ENCODE results near the gene IGF1R. TPM values are rescaled to one million over a fixed set of nuclear protein-coding genes. Genes with fewer than 3 reads are reported as not detected.
A peak's percentile ranks its signal among the peaks of the same experiment; 100 is the strongest.

IGF1R gene
- total and polyA plus RNA-seq, 3 experiments from 2014 or later, result 2.1 to 11.3 (median 10.9) TPM

DNA sequence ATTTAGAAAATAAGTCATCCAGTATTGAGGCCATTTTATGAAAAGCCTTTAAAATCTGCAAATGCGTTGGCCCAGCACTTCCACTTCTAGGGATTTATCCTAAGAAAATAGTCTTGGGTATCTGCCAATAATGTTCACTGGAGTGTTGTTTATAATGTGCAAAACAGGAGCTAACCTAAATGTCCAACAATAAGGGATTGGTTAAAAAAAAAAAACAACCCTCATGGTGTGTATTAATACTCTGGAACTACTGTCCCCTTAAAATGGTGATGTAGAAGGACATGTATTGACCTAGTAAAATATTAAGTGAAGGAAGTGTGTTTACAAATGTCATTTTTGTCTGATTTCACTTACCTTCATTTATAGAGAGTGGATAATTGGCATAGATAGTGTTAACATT is 58.0 kb downstream of the IGF1R start:
- H3K9me3 Mint-ChIP-seq, result peaks cover 0 to 2% (median 1%) of the 10 kb centered on the region in 5 donors
- Histone ChIP-seq H3K4me3 (ENCODE audit: low read length) (no peak overlapping the region), H3K9me3 (ENCODE audit: low read length) (no peaks in the 10 kb centered on the region), H3K36me3 (ENCODE audit: insufficient read depth, low read length) (no peaks in the 10 kb centered on the region), H3K27me3 (ENCODE audit: insufficient read depth, low read length, poor library complexity, severe bottlenecking) (no peaks in the 10 kb centered on the region), H3K27ac (ENCODE audit: low read depth, low read length) (no peak overlapping the region), H3K4me1 (ENCODE audit: insufficient read depth, low read length) (peaks cover 3% of the 10 kb centered on the region)
- H3K27me3 Mint-ChIP-seq, result no peaks in the 10 kb centered on the region
- H3K27ac Mint-ChIP-seq, result no peak overlapping the region
- POLR2A ChIA-PET, result no interaction called here
- H3K4me3 Mint-ChIP-seq, result no peak overlapping the region
- no peak for DNase-seq
- peaks cover 0 to 11% (median 4%) of the 10 kb centered on the region in 3 donors for H3K4me1 Mint-ChIP-seq
- CTCF ChIA-PET, result no interaction called here
- H3K36me3 Mint-ChIP-seq, result peaks cover 0 to 6% (median 0%) of the 10 kb centered on the region in 3 donors

GRCh38 chr15:98706986-98707385 is 58.6 kb downstream of the IGF1R start:
- DNase-seq, result no peak
- H3K4me3 Mint-ChIP-seq, result no peak overlapping the region
- ChIA-PET POLR2A (no interaction called here), CTCF (no interaction called here)
- H3K4me1 Mint-ChIP-seq, result peaks cover 0 to 11% (median 4%) of the 10 kb centered on the region in 3 donors
- H3K4me3 ChIP-seq (ENCODE audit: low read length), result no peak overlapping the region
- peaks cover 3% of the 10 kb centered on the region for H3K4me1 ChIP-seq (ENCODE audit: insufficient read depth, low read length)
- no peaks in the 10 kb centered on the region for H3K27me3 ChIP-seq (ENCODE audit: insufficient read depth, low read length, poor library complexity, severe bottlenecking)
- H3K27ac ChIP-seq (ENCODE audit: low read depth, low read length), result no peak overlapping the region
- H3K27ac Mint-ChIP-seq, result no peak overlapping the region
- no peaks in the 10 kb centered on the region for H3K27me3 Mint-ChIP-seq
- H3K36me3 ChIP-seq (ENCODE audit: insufficient read depth, low read length), result no peaks in the 10 kb centered on the region
- no peaks in the 10 kb centered on the region for H3K9me3 ChIP-seq (ENCODE audit: low read length)
- H3K9me3 Mint-ChIP-seq, result peaks cover 1 to 7% (median 6%) of the 10 kb centered on the region in 5 donors
- peaks cover under 1 to 12% (median under 1%) of the 10 kb centered on the region in 3 donors for H3K36me3 Mint-ChIP-seq

GRCh38 chr15:98708037-98708590 is 59.8 kb downstream of the IGF1R start:
- Mint-ChIP-seq H3K4me3 (no peak overlapping the region), H3K36me3 (peaks cover 2 to 16% (median 3%) of the 10 kb centered on the region in 3 donors), H3K9me3 (peaks cover 5 to 11% (median 10%) of the 10 kb centered on the region in 5 donors), H3K27me3 (no peaks in the 10 kb centered on the region), H3K27ac (no peak overlapping the region), H3K4me1 (peaks cover 2 to 13% (median 4%) of the 10 kb centered on the region in 3 donors)
- Histone ChIP-seq H3K36me3 (ENCODE audit: insufficient read depth, low read length) (no peaks in the 10 kb centered on the region), H3K4me3 (ENCODE audit: low read length) (no peak overlapping the region), H3K27ac (ENCODE audit: low read depth, low read length) (no peak overlapping the region), H3K4me1 (ENCODE audit: insufficient read depth, low read length) (peaks cover 7% of the 10 kb centered on the region), H3K9me3 (ENCODE audit: low read length) (no peaks in the 10 kb centered on the region), H3K27me3 (ENCODE audit: insufficient read depth, low read length, poor library complexity, severe bottlenecking) (no peaks in the 10 kb centered on the region)
- DNase-seq, result no peak
- POLR2A ChIA-PET, result no interaction called here
- CTCF ChIA-PET, result no interaction called here

DNA sequence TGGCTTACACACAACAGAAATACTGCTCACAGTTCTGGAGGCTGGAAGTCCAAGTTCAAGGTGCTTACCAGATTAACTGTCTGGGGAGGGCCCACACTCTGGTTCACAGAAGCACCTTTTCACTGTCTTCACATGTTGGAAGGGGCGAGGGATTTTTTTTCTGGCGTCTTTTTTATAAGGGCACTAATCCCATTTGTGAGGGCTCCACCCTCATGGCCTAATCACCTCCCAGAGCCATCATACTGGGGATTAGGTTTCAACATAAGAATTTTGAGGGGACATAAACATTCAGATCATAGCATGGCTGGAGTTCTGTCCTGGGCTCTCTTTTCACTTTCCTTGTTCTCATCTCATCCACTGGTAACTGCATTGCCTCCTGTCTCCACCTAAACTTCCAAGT is 63.5 kb downstream of the IGF1R start:
- no peaks in the 10 kb centered on the region for H3K27me3 ChIP-seq (ENCODE audit: insufficient read depth, low read length, poor library complexity, severe bottlenecking)
- H3K36me3 ChIP-seq (ENCODE audit: insufficient read depth, low read length), result no peaks in the 10 kb centered on the region
- H3K9me3 Mint-ChIP-seq, result peaks cover 5 to 11% (median 10%) of the 10 kb centered on the region in 5 donors
- H3K4me1 ChIP-seq (ENCODE audit: insufficient read depth, low read length), result peaks cover 42% of the 10 kb centered on the region
- H3K4me3 Mint-ChIP-seq, result no peak overlapping the region
- no peak overlapping the region for H3K4me3 ChIP-seq (ENCODE audit: low read length)
- no peak overlapping the region for H3K27ac ChIP-seq (ENCODE audit: low read depth, low read length)
- ChIA-PET CTCF (no interaction called here), POLR2A (no interaction called here)
- no peaks in the 10 kb centered on the region for H3K27me3 Mint-ChIP-seq
- H3K36me3 Mint-ChIP-seq, result peaks cover 2 to 16% (median 3%) of the 10 kb centered on the region in 3 donors
- DNase-seq, result no peak
- H3K9me3 ChIP-seq (ENCODE audit: low read length), result no peaks in the 10 kb centered on the region
- H3K4me1 Mint-ChIP-seq, result peaks cover 19 to 39% (median 34%) of the 10 kb centered on the region in 3 donors
- no peak overlapping the region for H3K27ac Mint-ChIP-seq

DNA sequence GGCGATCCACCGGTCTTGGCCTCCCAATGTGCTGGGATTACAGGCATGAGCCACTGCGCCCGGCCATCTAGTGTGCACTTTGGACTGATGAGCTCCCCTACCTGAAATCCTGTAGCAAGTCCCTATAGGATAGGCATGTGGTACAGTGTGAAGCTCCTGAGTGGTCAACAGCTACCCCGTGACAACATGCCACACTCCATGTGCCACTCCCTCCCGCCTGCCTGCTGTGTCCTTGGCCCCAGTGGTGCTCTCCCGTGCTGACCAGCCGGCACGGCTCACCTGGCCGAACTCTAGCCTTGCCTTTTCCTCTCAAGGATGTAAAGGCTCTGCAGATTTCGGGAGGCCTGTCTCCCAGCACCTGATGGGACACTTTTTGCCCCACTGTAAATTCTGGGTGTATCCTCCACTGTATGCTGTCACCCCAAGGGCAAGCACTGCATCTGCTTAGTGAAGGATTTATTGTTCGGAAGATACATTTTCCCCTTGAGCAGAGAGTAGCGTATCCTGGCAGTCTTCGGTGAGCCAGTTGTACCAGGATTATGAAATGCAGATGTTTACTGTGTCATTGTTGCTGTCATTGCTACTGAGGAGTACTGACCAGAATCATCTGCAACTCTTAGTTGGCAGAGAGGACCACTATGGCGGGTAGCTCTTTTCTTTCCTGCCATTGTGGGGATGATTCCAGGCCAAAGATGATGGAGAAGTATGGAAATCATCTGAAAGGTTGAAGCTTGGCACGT is 64.7 kb downstream of the IGF1R start:
- no peak for DNase-seq
- Mint-ChIP-seq H3K4me3 (no peak overlapping the region), H3K36me3 (peaks cover 2 to 16% (median 3%) of the 10 kb centered on the region in 3 donors), H3K27me3 (peaks cover 0 to 3% of the 10 kb centered on the region in 2 donors), H3K9me3 (peaks cover 5 to 11% (median 10%) of the 10 kb centered on the region in 5 donors), H3K27ac (peak overlapping the region in 4 of 8 donors; percentile 12 to 55 (median 40)), H3K4me1 (peaks cover 19 to 39% (median 35%) of the 10 kb centered on the region in 3 donors)
- no peaks in the 10 kb centered on the region for H3K36me3 ChIP-seq (ENCODE audit: insufficient read depth, low read length)
- H3K4me1 ChIP-seq (ENCODE audit: insufficient read depth, low read length), result peaks cover 44% of the 10 kb centered on the region
- no peak overlapping the region for H3K4me3 ChIP-seq (ENCODE audit: low read length)
- CTCF ChIA-PET, result no interaction called here
- POLR2A ChIA-PET, result no interaction called here
- H3K27ac ChIP-seq (ENCODE audit: low read depth, low read length), result no peak overlapping the region
- H3K9me3 ChIP-seq (ENCODE audit: low read length), result no peaks in the 10 kb centered on the region
- no peaks in the 10 kb centered on the region for H3K27me3 ChIP-seq (ENCODE audit: insufficient read depth, low read length, poor library complexity, severe bottlenecking)

- ChIA-PET POLR2A (no interaction called here), CTCF (no interaction called here)
- Histone ChIP-seq H3K9me3 (ENCODE audit: low read length) (no peaks in the 10 kb centered on the region), H3K27me3 (ENCODE audit: insufficient read depth, low read length, poor library complexity, severe bottlenecking) (no peaks in the 10 kb centered on the region), H3K4me3 (ENCODE audit: low read length) (no peak overlapping the region), H3K36me3 (ENCODE audit: insufficient read depth, low read length) (no peaks in the 10 kb centered on the region), H3K4me1 (ENCODE audit: insufficient read depth, low read length) (peaks cover 42% of the 10 kb centered on the region), H3K27ac (ENCODE audit: low read depth, low read length) (no peak overlapping the region)
- H3K4me1 Mint-ChIP-seq, result peaks cover 19 to 38% (median 35%) of the 10 kb centered on the region in 3 donors
- peaks cover 5 to 11% (median 9%) of the 10 kb centered on the region in 5 donors for H3K9me3 Mint-ChIP-seq
- H3K36me3 Mint-ChIP-seq, result peaks cover 2 to 16% (median 3%) of the 10 kb centered on the region in 3 donors
- H3K27me3 Mint-ChIP-seq, result peaks cover 0 to 3% of the 10 kb centered on the region in 2 donors
- DNase-seq, result peak in 1 of 5 donors; percentile 28
- H3K4me3 Mint-ChIP-seq, result peak overlapping the region in 1 of 7 donors; percentile 29
- peak overlapping the region in 3 of 8 donors; percentile 12 to 49 (median 30) for H3K27ac Mint-ChIP-seq
Measured at GRCh38 chr15:98713585-98714001, 65.3 kb downstream of the IGF1R start.

DNA sequence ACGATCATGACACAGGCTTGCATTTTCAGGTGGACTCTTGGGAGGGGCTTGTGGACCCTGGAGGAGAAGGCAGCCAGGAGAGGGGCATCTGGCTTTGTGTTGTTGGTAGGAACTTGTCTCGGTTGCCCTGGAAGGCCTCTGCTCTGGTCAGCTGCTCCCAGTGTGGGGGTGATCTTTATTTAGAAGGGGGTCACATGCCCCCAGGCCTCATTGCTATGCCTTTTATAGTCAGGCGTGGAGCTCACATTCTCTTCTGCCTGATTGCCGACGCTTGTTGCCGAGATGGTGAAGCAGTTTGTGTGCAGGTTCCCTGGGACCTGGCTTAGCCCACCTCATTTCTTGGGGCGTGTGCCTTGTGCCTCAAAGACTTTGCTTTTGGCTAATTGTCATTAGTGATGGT is 66.6 kb downstream of the IGF1R start:
- CTCF ChIA-PET, result no interaction called here
- Histone ChIP-seq H3K27me3 (ENCODE audit: insufficient read depth, low read length, poor library complexity, severe bottlenecking) (no peaks in the 10 kb centered on the region), H3K36me3 (ENCODE audit: insufficient read depth, low read length) (no peaks in the 10 kb centered on the region), H3K9me3 (ENCODE audit: low read length) (no peaks in the 10 kb centered on the region), H3K4me1 (ENCODE audit: insufficient read depth, low read length) (peaks cover 42% of the 10 kb centered on the region), H3K27ac (ENCODE audit: low read depth, low read length) (no peak overlapping the region), H3K4me3 (ENCODE audit: low read length) (no peak overlapping the region)
- POLR2A ChIA-PET, result no interaction called here
- peak overlapping the region in 1 of 8 donors; percentile 13 for H3K27ac Mint-ChIP-seq
- no peak overlapping the region for H3K4me3 Mint-ChIP-seq
- DNase-seq, result no peak
- H3K27me3 Mint-ChIP-seq, result peaks cover 0 to 3% of the 10 kb centered on the region in 2 donors
- peaks cover 21 to 35% (median 34%) of the 10 kb centered on the region in 3 donors for H3K4me1 Mint-ChIP-seq
- peaks cover 5 to 11% (median 9%) of the 10 kb centered on the region in 5 donors for H3K9me3 Mint-ChIP-seq
- H3K36me3 Mint-ChIP-seq, result peaks cover 2 to 16% (median 3%) of the 10 kb centered on the region in 3 donors

DNA sequence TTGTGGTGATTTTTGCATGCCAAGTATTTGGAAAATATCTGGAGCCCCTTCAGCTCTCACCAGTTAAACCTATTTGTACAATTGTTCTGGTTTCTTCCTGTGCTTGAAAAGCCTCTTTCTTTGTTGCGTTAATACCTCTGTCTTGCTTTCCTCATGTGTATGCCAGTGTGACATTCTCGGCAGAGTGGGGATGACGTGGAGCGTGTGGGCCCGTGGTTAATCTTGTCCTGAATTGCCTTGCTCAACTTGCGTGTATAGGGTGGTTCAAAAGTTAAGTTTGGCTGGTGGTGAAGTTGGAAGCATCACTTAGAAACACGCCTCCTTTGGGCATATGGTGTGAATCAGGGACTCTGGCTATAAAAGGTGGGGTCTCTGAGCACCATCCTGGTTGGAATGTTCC is 67.1 kb downstream of the IGF1R start:
- Histone ChIP-seq H3K4me1 (ENCODE audit: insufficient read depth, low read length) (peaks cover 42% of the 10 kb centered on the region), H3K9me3 (ENCODE audit: low read length) (no peaks in the 10 kb centered on the region), H3K27ac (ENCODE audit: low read depth, low read length) (no peak overlapping the region), H3K36me3 (ENCODE audit: insufficient read depth, low read length) (no peaks in the 10 kb centered on the region), H3K27me3 (ENCODE audit: insufficient read depth, low read length, poor library complexity, severe bottlenecking) (no peaks in the 10 kb centered on the region), H3K4me3 (ENCODE audit: low read length) (peak overlapping the region; percentile 27)
- peaks cover 2 to 16% (median 3%) of the 10 kb centered on the region in 3 donors for H3K36me3 Mint-ChIP-seq
- H3K27me3 Mint-ChIP-seq, result peaks cover 0 to 3% of the 10 kb centered on the region in 2 donors
- ChIA-PET CTCF (no interaction called here), POLR2A (no interaction called here)
- H3K27ac Mint-ChIP-seq, result peak overlapping the region in 1 of 8 donors; percentile 3
- H3K4me3 Mint-ChIP-seq, result no peak overlapping the region
- H3K9me3 Mint-ChIP-seq, result peaks cover 5 to 11% (median 9%) of the 10 kb centered on the region in 5 donors
- peaks cover 21 to 37% (median 37%) of the 10 kb centered on the region in 3 donors for H3K4me1 Mint-ChIP-seq
- no peak for DNase-seq

Data from CD8-positive, alpha-beta memory T cell (primary cell).